Gastroesophageal sphincter (tissue), 4 donors: ENCODE results near the gene PLAU. TPM values are rescaled to one million over a fixed set of nuclear protein-coding genes. Genes with fewer than 3 reads are reported as not detected.

ENCODE experiments used
- ATAC-seq: fragments of 150-250 bp; one replicate; pipeline ENCODE4 v1.9.1; 2016; ENCODE audit warnings: mild to moderate bottlenecking, moderate library complexity
- H3K27ac ChIP-seq, 4 donors: fragments of 200-600 bp; sonication (generic) in 3 of 4; 1 replicate in 3 of 4; 2 replicates in 1 of 4; pipeline ENCODE4 v1.5.1; 2016 to 2019
- H3K27me3 ChIP-seq: fragments of 200-600 bp; sonication (generic); one replicate; pipeline ENCODE4 v1.5.1; 2019
- H3K36me3 ChIP-seq, 2 donors: fragments of 200-600 bp; sonication (generic); one replicate each; pipeline ENCODE4 v1.5.1; 2019; ENCODE audit warnings: control low read depth in 1 of 2
- H3K4me1 ChIP-seq, 3 donors: fragments of 200-600 bp; sonication (generic); 1 replicate in 2 of 3; 2 replicates in 1 of 3; pipeline ENCODE4 v1.5.1; 2016 to 2019; ENCODE audit warnings: control low read depth in 2 of 3
- H3K4me3 ChIP-seq, 2 donors: fragments of 200-600 bp; sonication (generic); one replicate each; pipeline ENCODE4 v1.5.1; 2019; ENCODE audit warnings: mild to moderate bottlenecking in 1 of 2, moderate library complexity in 1 of 2
- H3K9me3 ChIP-seq, 3 donors: fragments of 200-600 bp; sonication (generic); one replicate each; pipeline ENCODE4 v1.5.1; 2017 to 2019; ENCODE audit warnings: control low read depth in 2 of 3
- CTCF ChIP-seq, 4 experiments: fragments of 200-600 bp in 2 of 4; fragments of 450-650 bp in 2 of 4; sonication (generic) in 1 of 4; IDR thresholded peaks; one replicate each; pipeline ENCODE4 v1.5.1; 2017 to 2019; ENCODE audit warnings: antibody characterized with exemption in 4 of 4, mild to moderate bottlenecking in 2 of 4, moderate library complexity in 2 of 4
- EP300 ChIP-seq: sonication (generic); formaldehyde crosslinking; IDR thresholded peaks from one replicate; pipeline ENCODE4 v1.6.1; 2017; ENCODE audit warnings: antibody characterized with exemption, mild to moderate bottlenecking
- POLR2A ChIP-seq, 2 donors: fragments of 450-650 bp; IDR thresholded peaks; one replicate each; pipeline ENCODE4 v1.6.1; 2017; ENCODE audit warnings: antibody characterized with exemption in 2 of 2, mild to moderate bottlenecking in 2 of 2, moderate library complexity in 1 of 2
- POLR2AphosphoS5 ChIP-seq: sonication (generic); formaldehyde crosslinking; IDR thresholded peaks from one replicate; pipeline ENCODE4 v1.6.1; 2017; ENCODE audit warnings: antibody characterized with exemption
- WGBS, 2 donors: methylation state at CpG; one replicate each; pipeline ENCODE4 v1.1.5; 2018; ENCODE audit warnings: low coverage in 1 of 2; 5-methylcytosine and 5-hydroxymethylcytosine counted together
- total RNA-seq, 4 donors: library from RNA; depleted of rRNA; stranded (reverse); fragments of >200 nt; gene quantifications; one replicate each; pipeline ENCODE4 v1.1.0, GENCODE V29; 2016

The PLAU gene
- total RNA-seq, 4 donors from 2014 or later, result 1.1 to 43.3 (median 8.3) TPM

DNA sequence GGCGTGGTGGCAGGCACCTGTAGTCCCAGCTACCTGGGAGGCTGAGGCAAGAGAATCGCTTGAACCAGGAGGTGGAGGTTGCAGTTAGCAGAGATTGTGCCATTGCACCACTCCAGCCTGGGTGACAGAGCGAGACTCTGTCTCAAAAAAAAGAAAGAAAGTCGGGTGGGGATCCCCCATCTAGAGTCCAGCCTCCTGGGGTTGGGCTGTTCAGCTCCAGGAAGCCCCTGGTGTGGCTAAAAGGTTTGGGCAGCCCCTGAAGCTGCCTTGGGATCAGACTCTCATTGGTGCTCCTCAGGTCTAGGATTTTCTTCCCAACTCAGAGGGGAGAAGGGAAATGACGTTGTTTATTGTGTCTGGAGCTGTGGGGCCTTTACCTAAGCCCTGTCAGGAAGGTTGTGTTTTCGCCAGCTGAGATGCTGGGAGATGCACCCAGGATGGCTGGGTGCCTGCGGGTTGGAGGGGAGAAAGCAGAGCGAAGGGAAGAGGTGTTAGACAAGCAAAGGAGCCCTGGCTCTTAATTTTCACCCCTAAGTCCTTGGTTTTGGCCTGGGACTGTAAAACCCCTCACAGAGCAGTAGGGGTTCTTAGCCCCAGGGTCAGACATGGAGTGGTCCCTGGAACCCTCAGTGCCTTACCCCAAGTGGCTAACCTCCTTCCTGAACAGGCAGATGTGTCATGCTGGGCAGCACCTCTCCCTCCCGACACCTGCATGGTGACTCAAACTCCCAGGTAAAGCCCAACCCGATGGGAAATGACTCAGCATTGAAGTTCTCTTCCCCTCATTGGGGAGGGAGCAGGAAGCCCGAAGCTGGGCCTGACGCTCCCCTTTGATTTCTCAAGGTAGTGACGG is 21.1 kb downstream of the PLAU start:
- H3K9me3 ChIP-seq, result no peaks in the 10 kb centered on the region
- H3K36me3 ChIP-seq, result no peaks in the 10 kb centered on the region
- H3K27me3 ChIP-seq, result peaks cover 6% of the 10 kb centered on the region
- no peak overlapping the region for H3K4me3 ChIP-seq
- TF ChIP-seq CTCF (IDR thresholded peaks at IDR 0.05) (no peak), EP300 (no peak), POLR2A (IDR thresholded peaks at IDR 0.05) (no peak), POLR2AphosphoS5 (no peak)
- H3K4me1 ChIP-seq, result no peaks in the 10 kb centered on the region
- no peak overlapping the region for H3K27ac ChIP-seq
- no peak for ATAC-seq
- WGBS, 2 donors, result 81 to 92% methylated on average over 2 to 5 of the region's 13 CpGs

- Histone ChIP-seq H3K9me3 (no peaks in the 10 kb centered on the region), H3K27ac (no peak overlapping the region), H3K4me3 (no peak overlapping the region), H3K4me1 (peaks cover 0 to 5% (median 0%) of the 10 kb centered on the region in 3 donors), H3K36me3 (no peaks in the 10 kb centered on the region), H3K27me3 (peaks cover 6% of the 10 kb centered on the region)
- 91% methylated on average over 5 of the region's 6 CpGs; no CpG with 5 or more reads in 1 of the 2 donors for WGBS, 2 donors
- no peak for ATAC-seq
- no peak for TF ChIP-seq POLR2AphosphoS5
- TF ChIP-seq CTCF (IDR thresholded peaks at IDR 0.05), result no peak
- TF ChIP-seq EP300, result no peak
- no peak for TF ChIP-seq POLR2A (IDR thresholded peaks at IDR 0.05)
Observed at GRCh38 chr10:73932620-73933112, 21.7 kb downstream of the PLAU start.

DNA sequence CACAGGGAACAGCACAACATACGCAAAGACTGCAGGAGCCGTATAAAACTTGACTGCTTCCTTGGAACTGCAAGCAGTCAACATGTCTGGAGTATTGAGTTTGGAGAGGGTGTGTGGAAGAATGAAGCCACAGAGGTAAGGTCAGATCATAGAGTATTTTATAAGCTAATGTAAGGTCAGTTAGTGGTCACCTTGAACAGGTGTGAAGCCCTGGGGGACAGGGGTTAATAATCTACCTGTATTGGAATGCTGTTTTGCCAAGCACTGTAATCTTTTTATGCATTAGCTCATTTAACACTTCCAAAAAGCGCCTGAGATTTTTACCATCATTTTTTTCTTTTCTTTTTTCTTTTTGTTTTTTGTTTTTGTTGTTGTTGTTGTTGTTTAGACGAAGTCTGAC is 23.1 kb downstream of the PLAU start:
- ATAC-seq, result no peak
- no peak for TF ChIP-seq CTCF (IDR thresholded peaks at IDR 0.05)
- no peak for TF ChIP-seq EP300
- TF ChIP-seq POLR2A (IDR thresholded peaks at IDR 0.05), result no peak
- no peak for TF ChIP-seq POLR2AphosphoS5

GRCh38 chr10:73935895-73936294 is 25.0 kb downstream of the PLAU start:
- Histone ChIP-seq H3K4me3 (no peak overlapping the region), H3K36me3 (no peaks in the 10 kb centered on the region), H3K9me3 (no peaks in the 10 kb centered on the region), H3K4me1 (peaks cover 0 to 14% (median 8%) of the 10 kb centered on the region in 3 donors), H3K27me3 (no peaks in the 10 kb centered on the region), H3K27ac (no peak overlapping the region)
- no peak for TF ChIP-seq POLR2A (IDR thresholded peaks at IDR 0.05)
- TF ChIP-seq EP300, result no peak
- TF ChIP-seq CTCF (IDR thresholded peaks at IDR 0.05), result no peak
- TF ChIP-seq POLR2AphosphoS5, result no peak
- 78 to 80% methylated on average over 1 to 3 of the region's 3 CpGs for WGBS, 2 donors
- ATAC-seq, result no peak

More for the DNA sequence above, 23.1 kb downstream of the PLAU start:
- Histone ChIP-seq H3K36me3 (no peaks in the 10 kb centered on the region), H3K27ac (no peak overlapping the region), H3K4me3 (no peak overlapping the region), H3K4me1 (peaks cover 0 to 7% (median 3%) of the 10 kb centered on the region in 3 donors), H3K9me3 (no peaks in the 10 kb centered on the region), H3K27me3 (peaks cover 6% of the 10 kb centered on the region)
- WGBS, 2 donors, result 82 to 83% methylated on average over 2 to 3 of the region's 4 CpGs
